Tibial artery (tissue), 4 donors: ENCODE results near the gene KCTD6.

ENCODE experiments used
- DNase-seq, 2 donors: peaks; one replicate each; pipeline ENCODE4 v3.0.0-alpha.2; 2019
- H3K27ac ChIP-seq, 2 donors: fragments of 200-600 bp; sonication (generic) in 1 of 2; 1 replicate in 1 of 2; 2 replicates in 1 of 2; pipeline ENCODE4 v1.5.1; 2018 to 2019; ENCODE audit warnings: mild to moderate bottlenecking in 1 of 2
- H3K27me3 ChIP-seq, 2 donors: fragments of 200-600 bp; sonication (generic) in 1 of 2; one replicate each; pipeline versions ENCODE4 v1.5.1 to v1.6.0; 2016 to 2019
- H3K36me3 ChIP-seq, 3 donors: fragments of 200-600 bp; sonication (generic) in 2 of 3; one replicate each; pipeline ENCODE4 v1.5.1; 2016 to 2019; ENCODE audit warnings: mild to moderate bottlenecking in 2 of 3
- H3K4me1 ChIP-seq, 4 donors: fragments of 200-600 bp; sonication (generic) in 2 of 4; 1 replicate in 3 of 4; 2 replicates in 1 of 4; pipeline ENCODE4 v1.5.1; 2016 to 2019
- H3K4me3 ChIP-seq, 2 donors: fragments of 200-600 bp; sonication (generic) in 1 of 2; 1 replicate in 1 of 2; 2 replicates in 1 of 2; pipeline ENCODE4 v1.5.1; 2018 to 2019; ENCODE audit warnings: mild to moderate bottlenecking in 2 of 2
- H3K9me3 ChIP-seq, 3 donors: fragments of 200-600 bp; sonication (generic) in 1 of 3; one replicate each; pipeline ENCODE4 v1.5.1; 2016 to 2019
- CTCF ChIP-seq, 2 experiments: fragments of 200-600 bp in 1 of 2; fragments of 450-650 bp in 1 of 2; IDR thresholded peaks; one replicate each; pipeline ENCODE4 v1.5.1; 2017 to 2019; ENCODE audit warnings: antibody characterized with exemption in 2 of 2, mild to moderate bottlenecking in 1 of 2, moderate library complexity in 1 of 2
- intact Hi-C: fragments of 100-400 bp; cut with DNase I; formaldehyde crosslinking; loops from one replicate; pipeline ENCODE4 v1.15.0; 2023; ENCODE audit warnings: low total_unique reads

Gene KCTD6

GRCh38 chr3:58480309-58480708, 11.6 kb upstream of the KCTD6 start:
- Histone ChIP-seq H3K4me1 (no peaks in the 10 kb centered on the region), H3K9me3 (no peaks in the 10 kb centered on the region), H3K27me3 (no peaks in the 10 kb centered on the region), H3K27ac (no peak overlapping the region), H3K36me3 (no peaks in the 10 kb centered on the region), H3K4me3 (no peak overlapping the region)
- intact Hi-C loops = no loop called here
- no peak for DNase-seq
- no peak for TF ChIP-seq CTCF (IDR thresholded peaks at IDR 0.05)

DNA sequence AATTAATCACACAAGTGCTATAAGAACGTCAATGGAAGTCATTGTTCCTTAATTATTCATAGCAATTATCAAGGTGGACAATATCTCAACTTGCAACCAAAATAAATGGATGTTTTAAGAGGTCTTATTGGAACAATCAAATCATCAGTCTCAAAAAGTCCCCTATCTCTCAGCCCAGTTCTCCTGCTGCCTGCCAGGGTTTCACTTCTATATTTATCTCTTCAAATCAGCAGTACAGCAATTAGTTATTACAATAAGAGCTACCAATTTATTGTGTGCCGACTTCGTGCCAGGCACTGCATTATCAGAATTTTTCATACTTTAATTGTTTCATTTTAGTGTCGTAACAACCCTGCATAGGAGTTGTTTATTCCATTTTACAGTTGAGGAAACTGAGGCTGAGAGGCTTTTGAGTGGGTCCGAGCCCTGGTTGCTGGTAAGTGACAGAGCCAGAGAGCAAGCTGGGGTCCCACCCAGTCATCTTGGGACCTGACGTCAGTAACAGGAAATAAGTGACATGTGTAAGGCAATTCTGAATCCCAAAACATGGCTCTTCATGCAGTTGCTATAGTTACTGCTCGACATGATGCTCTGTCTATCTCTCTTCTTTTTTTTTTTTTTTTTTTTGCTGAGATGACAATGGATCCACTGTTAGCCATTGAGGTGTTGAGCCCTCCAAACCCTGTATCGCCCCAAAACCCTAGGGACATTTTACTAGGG, 8.8 kb upstream of the KCTD6 start:
- Histone ChIP-seq H3K4me1 (peaks cover 0 to 6% (median 2%) of the 10 kb centered on the region in 4 donors), H3K9me3 (no peaks in the 10 kb centered on the region), H3K4me3 (no peak overlapping the region), H3K27ac (no peak overlapping the region), H3K36me3 (no peaks in the 10 kb centered on the region), H3K27me3 (no peaks in the 10 kb centered on the region)
- DNase-seq = no peak
- intact Hi-C loops = no loop called here
- no peak for TF ChIP-seq CTCF (IDR thresholded peaks at IDR 0.05)

DNA sequence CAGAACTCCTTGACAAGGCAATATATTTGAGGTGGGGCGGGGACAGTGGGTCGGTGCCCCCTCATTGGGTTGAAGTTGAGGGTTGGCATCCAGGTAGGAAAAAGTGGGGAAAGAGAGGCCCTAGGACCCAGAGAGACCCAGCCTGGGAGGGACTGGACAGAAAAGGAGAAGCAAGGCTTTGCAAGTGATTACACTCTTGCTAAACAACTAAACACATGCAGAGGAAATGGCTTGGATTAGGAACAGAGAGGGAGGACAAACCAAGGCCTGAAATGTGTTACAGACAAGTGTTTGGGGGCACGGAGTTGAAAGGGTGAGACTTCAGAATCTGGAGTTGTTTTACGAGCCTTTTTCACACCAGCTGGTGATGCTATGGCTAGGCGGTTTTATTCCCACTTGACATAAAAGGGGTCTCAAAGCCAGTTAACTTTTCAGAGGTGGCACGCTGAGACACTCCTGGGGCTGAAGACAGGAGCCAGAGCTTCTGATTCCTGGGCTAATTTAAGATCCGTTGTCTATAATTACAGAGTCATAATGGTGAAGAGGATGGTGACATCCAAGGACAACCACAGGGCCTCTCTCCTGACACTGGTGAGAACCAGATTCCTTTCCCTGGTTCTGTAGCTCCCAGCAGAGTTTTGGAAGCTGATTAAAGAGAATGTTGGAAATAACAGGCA, 7.7 kb upstream of the KCTD6 start:
- intact Hi-C loops = no loop called here
- H3K9me3 ChIP-seq = no peaks in the 10 kb centered on the region
- no peak for DNase-seq
- no peaks in the 10 kb centered on the region for H3K27me3 ChIP-seq
- no peaks in the 10 kb centered on the region for H3K36me3 ChIP-seq
- no peak for TF ChIP-seq CTCF (IDR thresholded peaks at IDR 0.05)
- peaks cover 0 to 6% (median 2%) of the 10 kb centered on the region in 4 donors for H3K4me1 ChIP-seq
- H3K4me3 ChIP-seq = no peak overlapping the region
- no peak overlapping the region for H3K27ac ChIP-seq

GRCh38 chr3:58484722-58485069, 7.2 kb upstream of the KCTD6 start:
- Histone ChIP-seq H3K36me3 (no peaks in the 10 kb centered on the region), H3K9me3 (no peaks in the 10 kb centered on the region), H3K27me3 (no peaks in the 10 kb centered on the region), H3K4me1 (peaks cover 0 to 6% (median 2%) of the 10 kb centered on the region in 4 donors), H3K4me3 (no peak overlapping the region), H3K27ac (no peak overlapping the region)
- DNase-seq = no peak
- no peak for TF ChIP-seq CTCF (IDR thresholded peaks at IDR 0.05)
- intact Hi-C loops = no loop called here

GRCh38 chr3:58485801-58486435, 6.0 kb upstream of the KCTD6 start:
- TF ChIP-seq CTCF (IDR thresholded peaks at IDR 0.05) = no peak
- intact Hi-C loops = no loop called here
- H3K27me3 ChIP-seq = no peaks in the 10 kb centered on the region
- DNase-seq = no peak
- H3K4me3 ChIP-seq = no peak overlapping the region
- H3K9me3 ChIP-seq = no peaks in the 10 kb centered on the region
- peaks cover 0 to 8% (median 4%) of the 10 kb centered on the region in 4 donors for H3K4me1 ChIP-seq
- H3K36me3 ChIP-seq = no peaks in the 10 kb centered on the region
- no peak overlapping the region for H3K27ac ChIP-seq
